SK-N-MC (cell line): ENCODE measurements around the gene PDLIM5.

Experiments
- EZH2 ChIP-seq: fragments of 200-600 bp; sonication (generic); IDR thresholded peaks from one replicate; pipeline ENCODE4 v1.6.1; 2017; ENCODE audit warnings: antibody characterized with exemption
- FOXP2 ChIP-seq: optimal IDR thresholded peaks from 2 replicates; pipeline ENCODE3; 2011; ENCODE audit warnings: mild to moderate bottlenecking, moderate library complexity; ENCODE audit not compliant: insufficient read depth; ENCODE audit errors: extremely low read length, control extremely low read depth
- POLR2AphosphoS5 ChIP-seq: IDR thresholded peaks from 2 replicates; pipeline ENCODE4 v1.6.1; 2012; ENCODE audit warnings: mild to moderate bottlenecking, low read depth, low read length, borderline replicate concordance

DNA sequence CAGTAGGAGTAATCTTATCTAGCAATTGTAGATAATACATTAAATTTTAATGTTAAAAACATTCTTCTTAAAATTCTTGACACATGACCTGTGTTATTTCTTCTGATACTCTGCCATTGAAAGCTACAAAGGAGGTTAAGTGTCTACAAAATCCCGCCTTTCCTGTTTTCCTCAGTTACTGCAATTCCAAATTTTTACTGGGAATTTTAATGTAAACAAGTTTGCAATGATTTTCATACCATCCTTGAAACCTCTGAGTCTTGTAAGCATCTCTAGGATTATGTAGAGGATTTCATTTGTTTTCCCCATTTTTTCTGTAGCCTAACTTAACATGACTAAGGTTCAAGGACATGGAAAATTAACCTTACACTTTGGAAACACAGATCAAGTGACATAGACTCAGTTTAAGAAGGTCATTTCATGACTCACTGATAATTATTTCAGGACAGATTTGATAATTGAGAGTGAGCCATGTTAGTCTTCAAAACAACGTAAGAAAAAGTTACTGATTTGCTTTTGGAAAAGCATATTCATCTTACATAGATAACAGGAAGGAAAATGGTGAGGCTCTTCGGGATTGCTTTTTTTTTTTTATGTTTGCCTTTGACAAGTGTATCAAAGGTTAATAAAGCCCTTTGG, 39.6 kb upstream of the PDLIM5 start:
- no peak for TF ChIP-seq EZH2
- TF ChIP-seq POLR2AphosphoS5, result no peak
- TF ChIP-seq FOXP2, result no peak
